ENCODE results near the gene RAG2. TPM values are rescaled to one million over a fixed set of nuclear protein-coding genes. Genes with fewer than 3 reads are reported as not detected.

Gene RAG2
- total RNA-seq, 2 experiments from 2014 or later = not detected

DNA sequence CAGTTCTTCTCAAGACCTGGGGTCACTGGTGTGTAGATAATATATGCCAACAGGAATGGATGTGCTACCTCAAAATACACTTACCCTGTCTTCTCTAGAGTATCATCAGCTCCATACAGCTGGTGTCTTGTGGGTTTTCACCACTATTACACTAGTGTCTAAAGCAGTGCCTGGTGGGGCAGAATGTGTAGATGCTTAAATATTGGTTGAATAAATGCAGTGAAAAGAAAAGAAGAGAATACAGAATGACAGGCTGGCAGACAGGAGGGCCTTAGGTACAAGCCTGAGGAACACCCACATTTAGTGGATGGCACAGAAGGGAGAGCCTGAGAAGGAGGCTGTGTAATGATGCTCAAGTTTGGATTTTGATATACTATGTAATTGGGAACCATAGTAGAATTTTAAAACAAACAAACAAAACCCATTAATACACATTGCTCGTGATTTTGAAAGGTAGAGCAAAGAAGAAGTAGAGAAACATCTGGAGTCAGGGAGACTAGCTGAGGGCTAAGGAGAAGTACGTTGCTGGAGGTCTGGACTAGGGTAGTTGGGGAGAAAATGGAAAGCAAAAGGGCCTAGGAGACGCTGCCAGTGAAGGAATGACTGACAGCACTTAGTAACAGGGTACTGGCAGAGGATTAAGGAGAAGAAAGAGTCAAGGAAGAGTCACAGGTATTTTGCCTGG lies 20.5 kb upstream of the RAG2 start:
- H3K27ac Mint-ChIP-seq = no peak overlapping the region
- H3K4me1 Mint-ChIP-seq (ENCODE audit: low read depth) = no peaks in the 10 kb centered on the region
- DNase-seq (no peak), ATAC-seq (ENCODE audit: poor library complexity) (no peak)
- ChIA-PET POLR2A (interaction anchor here (1.0 kb wide), 1 partner anchor 10 kb away, joined by 3 read pairs; no protein-coding TSS in a partner anchor), CTCF (no interaction called here)
- intact Hi-C loops (cut with DNase I, micrococcal nuclease) = no loop called here
- Histone ChIP-seq H3K9me3 (ENCODE audit: control insufficient read depth in 1 of 2, insufficient read depth in 1 of 2, low read length in 2 of 2) (no peaks in the 10 kb centered on the region), H3K4me3 (ENCODE audit: low read length) (no peak overlapping the region), H3K4me1 (ENCODE audit: insufficient read depth, low read length) (no peaks in the 10 kb centered on the region), H3K27ac (ENCODE audit: low read depth in 1 of 2, low read length in 2 of 2) (no peak overlapping the region), H3K36me3 (ENCODE audit: insufficient read depth, low read length) (no peaks in the 10 kb centered on the region), H3K27me3 (ENCODE audit: control insufficient read depth in 1 of 2, insufficient read depth in 2 of 2, low read length in 2 of 2) (no peaks in the 10 kb centered on the region)
- no peak overlapping the region for H3K4me3 Mint-ChIP-seq
- H3K36me3 Mint-ChIP-seq (ENCODE audit: low read depth) = no peaks in the 10 kb centered on the region
- H3K27me3 Mint-ChIP-seq = no peaks in the 10 kb centered on the region
- H3K9me3 Mint-ChIP-seq = no peaks in the 10 kb centered on the region
- TF ChIP-seq CTCF (IDR thresholded peaks at IDR 0.05) = no peak

DNA sequence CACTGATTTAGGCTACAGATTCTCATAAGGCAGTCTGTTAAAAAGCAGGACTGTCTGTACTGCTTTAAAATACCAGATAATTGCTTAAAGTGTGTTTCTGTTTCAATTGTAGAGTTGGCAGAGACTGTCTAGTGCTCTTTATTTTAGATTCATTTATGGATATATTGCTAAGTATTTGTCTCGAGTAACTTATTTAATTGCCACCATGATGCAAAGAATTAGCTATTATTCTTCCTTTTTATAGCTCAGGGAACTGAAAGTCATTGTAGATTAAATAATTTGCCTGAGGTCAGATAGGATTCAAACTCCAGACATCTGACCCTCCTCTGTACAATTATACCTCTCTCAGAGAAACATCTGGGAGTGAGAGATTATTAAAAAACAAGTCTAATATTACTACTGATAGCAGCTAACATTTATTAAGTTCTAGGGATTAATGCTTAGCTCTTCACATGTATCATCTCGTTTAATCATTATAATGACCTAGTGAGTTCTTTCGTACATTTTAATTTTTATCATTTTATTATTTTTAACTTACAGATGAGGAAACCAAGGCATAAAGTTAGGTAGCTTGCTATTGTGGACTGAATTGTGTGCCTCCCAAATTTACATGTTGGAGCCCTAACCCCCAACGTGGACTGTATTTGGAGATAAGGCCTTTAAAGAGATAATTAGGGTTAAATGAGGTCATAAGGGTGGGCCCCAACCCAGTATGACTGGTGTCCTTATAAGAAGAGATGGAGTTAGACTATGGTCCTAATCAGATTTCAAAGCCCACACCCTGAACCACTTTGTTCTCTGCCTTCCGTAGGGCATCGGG lies 19.7 kb upstream of the RAG2 start:
- no peak overlapping the region for H3K27ac Mint-ChIP-seq
- ATAC-seq (ENCODE audit: poor library complexity) (no peak), DNase-seq (no peak)
- ChIA-PET POLR2A (no interaction called here), CTCF (no interaction called here)
- no peaks in the 10 kb centered on the region for H3K4me1 ChIP-seq (ENCODE audit: insufficient read depth, low read length)
- H3K4me3 ChIP-seq (ENCODE audit: low read length) = no peak overlapping the region
- no peaks in the 10 kb centered on the region for H3K27me3 ChIP-seq (ENCODE audit: control insufficient read depth in 1 of 2, insufficient read depth in 2 of 2, low read length in 2 of 2)
- H3K4me1 Mint-ChIP-seq (ENCODE audit: low read depth) = no peaks in the 10 kb centered on the region
- no peak overlapping the region for H3K4me3 Mint-ChIP-seq
- H3K27ac ChIP-seq (ENCODE audit: low read depth in 1 of 2, low read length in 2 of 2) = no peak overlapping the region
- no peaks in the 10 kb centered on the region for H3K9me3 ChIP-seq (ENCODE audit: control insufficient read depth in 1 of 2, insufficient read depth in 1 of 2, low read length in 2 of 2)
- intact Hi-C loops (cut with DNase I, micrococcal nuclease) = no loop called here
- H3K36me3 Mint-ChIP-seq (ENCODE audit: low read depth) = no peaks in the 10 kb centered on the region
- TF ChIP-seq CTCF (IDR thresholded peaks at IDR 0.05) = no peak
- no peaks in the 10 kb centered on the region for H3K9me3 Mint-ChIP-seq
- no peaks in the 10 kb centered on the region for H3K27me3 Mint-ChIP-seq
- no peaks in the 10 kb centered on the region for H3K36me3 ChIP-seq (ENCODE audit: insufficient read depth, low read length)

DNA sequence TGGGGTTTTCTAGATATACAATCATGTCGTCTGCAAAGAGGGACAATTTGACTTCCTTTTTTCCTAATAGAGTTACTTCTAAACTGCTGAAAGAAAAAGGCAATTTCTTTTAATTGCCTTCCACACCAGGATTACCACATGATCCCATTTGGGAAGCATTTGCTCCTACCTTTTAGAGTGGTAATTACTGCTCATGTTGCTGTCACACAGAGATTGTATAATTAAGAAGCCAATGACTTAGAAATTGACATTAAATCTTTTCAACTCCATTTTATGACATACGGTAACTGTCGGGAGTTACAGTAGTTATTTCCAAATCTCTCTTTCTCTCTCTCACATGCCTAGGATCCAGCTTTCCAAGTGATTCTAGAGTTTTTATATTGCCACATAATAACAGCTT lies 17.8 kb upstream of the RAG2 start:
- Histone ChIP-seq H3K27ac (ENCODE audit: low read depth in 1 of 2, low read length in 2 of 2) (no peak overlapping the region), H3K9me3 (ENCODE audit: control insufficient read depth in 1 of 2, insufficient read depth in 1 of 2, low read length in 2 of 2) (no peaks in the 10 kb centered on the region), H3K4me3 (ENCODE audit: low read length) (no peak overlapping the region), H3K4me1 (ENCODE audit: insufficient read depth, low read length) (no peaks in the 10 kb centered on the region), H3K27me3 (ENCODE audit: control insufficient read depth in 1 of 2, insufficient read depth in 2 of 2, low read length in 2 of 2) (peaks cover 0 to 2% of the 10 kb centered on the region in 2 experiments), H3K36me3 (ENCODE audit: insufficient read depth, low read length) (no peaks in the 10 kb centered on the region)
- Mint-ChIP-seq H3K4me3 (no peak overlapping the region), H3K4me1 (ENCODE audit: low read depth) (no peaks in the 10 kb centered on the region), H3K27ac (no peak overlapping the region), H3K36me3 (ENCODE audit: low read depth) (no peaks in the 10 kb centered on the region), H3K27me3 (no peaks in the 10 kb centered on the region), H3K9me3 (no peaks in the 10 kb centered on the region)
- CTCF ChIA-PET = no interaction called here
- no peak for ATAC-seq (ENCODE audit: poor library complexity)
- no peak for DNase-seq
- POLR2A ChIA-PET = no interaction called here
- intact Hi-C loops (cut with DNase I, micrococcal nuclease) = no loop called here
- TF ChIP-seq CTCF (IDR thresholded peaks at IDR 0.05) = no peak

Data from CD4-positive, alpha-beta T cell (primary cell).